GM21515 (cell line): ENCODE results near the gene PXMP4.
A peak's percentile ranks its signal among the peaks of the same experiment; 100 is the strongest.

Experiments used
- ATAC-seq: cut with Tn5 transposase; IDR thresholded peaks from one replicate; pipeline ENCODE4 v1.9.1; 2021; ENCODE audit not compliant: unreplicated experiment

PXMP4 gene

DNA sequence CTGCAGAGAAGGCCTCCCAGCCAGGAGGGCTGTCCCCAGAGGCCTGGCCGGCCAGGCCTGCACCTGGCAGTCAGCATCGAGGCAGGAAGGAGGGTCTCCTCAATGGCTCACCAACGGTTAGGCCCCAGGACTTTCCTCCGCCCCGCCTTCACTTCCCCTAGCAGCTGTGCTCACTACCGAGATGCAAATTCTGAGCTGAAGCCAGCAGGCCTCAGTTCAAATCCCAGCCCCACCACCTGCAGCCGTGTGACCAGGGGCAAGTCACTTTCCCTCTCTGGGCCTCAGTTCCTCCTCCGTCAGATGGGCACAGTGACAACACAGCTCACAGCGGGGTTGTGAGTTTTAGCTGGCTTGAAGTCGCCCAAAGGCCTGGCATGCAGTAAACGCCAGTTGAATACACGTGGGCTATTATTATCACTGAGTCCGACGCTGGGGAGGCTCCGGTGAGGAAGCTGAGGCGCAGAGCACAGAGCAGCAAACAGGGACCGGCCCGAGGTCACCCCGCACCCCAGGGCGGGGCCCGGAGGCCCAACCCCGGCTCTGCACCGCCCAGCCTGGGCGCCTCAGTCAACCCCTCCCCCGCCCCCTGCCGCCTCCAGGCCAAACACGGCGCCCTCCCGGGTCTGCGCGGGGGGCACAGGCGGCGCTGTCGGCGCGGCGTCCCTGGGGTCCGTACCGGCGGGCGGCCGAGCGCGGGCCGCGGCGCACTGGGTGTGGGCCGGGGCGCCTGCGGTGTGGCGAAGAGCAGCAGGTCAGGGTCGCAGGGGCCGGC is 34.6 kb downstream of the PXMP4 start:
- peak; percentile 40 for ATAC-seq

- no peak for ATAC-seq
Observed at GRCh38 chr20:33684533-33685327, 35.4 kb downstream of the PXMP4 start.

DNA sequence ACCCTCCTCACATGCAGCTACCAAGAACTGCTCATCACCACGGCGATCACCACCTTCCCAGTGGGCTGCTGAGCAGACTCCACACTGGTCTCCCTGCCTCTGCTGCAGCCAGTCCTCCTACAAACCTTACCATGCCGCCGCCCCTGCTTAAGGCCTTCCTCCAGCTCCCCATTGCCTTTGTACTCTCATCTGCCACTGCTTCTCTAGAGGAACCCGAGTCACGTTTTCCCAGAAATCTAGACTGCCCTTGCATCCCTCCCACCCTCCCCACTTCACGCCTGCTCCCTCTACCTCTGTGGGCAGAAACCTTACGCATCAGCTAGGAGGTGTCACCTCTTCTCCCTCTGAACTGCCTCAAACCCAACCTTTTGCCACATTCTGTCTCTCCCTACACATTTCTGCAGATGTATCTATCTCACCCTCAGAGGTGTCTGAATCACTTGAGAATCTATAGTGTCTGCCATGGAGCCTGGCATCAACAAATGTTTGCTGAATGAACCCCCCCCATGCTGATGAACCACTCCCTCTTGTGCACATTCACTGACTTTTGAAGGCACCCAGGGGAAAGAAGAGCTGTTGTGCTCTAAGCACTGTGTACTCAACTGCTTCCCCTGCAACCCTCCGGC is 38.3 kb downstream of the PXMP4 start:
- no peak for ATAC-seq

- no peak for ATAC-seq
Observed at GRCh38 chr20:33681288-33681687, 38.8 kb downstream of the PXMP4 start.

- no peak for ATAC-seq
Observed at GRCh38 chr20:33680686-33681085, 39.4 kb downstream of the PXMP4 start.

GRCh38 chr20:33679758-33680485 is 40.2 kb downstream of the PXMP4 start:
- peak; percentile 42 for ATAC-seq

DNA sequence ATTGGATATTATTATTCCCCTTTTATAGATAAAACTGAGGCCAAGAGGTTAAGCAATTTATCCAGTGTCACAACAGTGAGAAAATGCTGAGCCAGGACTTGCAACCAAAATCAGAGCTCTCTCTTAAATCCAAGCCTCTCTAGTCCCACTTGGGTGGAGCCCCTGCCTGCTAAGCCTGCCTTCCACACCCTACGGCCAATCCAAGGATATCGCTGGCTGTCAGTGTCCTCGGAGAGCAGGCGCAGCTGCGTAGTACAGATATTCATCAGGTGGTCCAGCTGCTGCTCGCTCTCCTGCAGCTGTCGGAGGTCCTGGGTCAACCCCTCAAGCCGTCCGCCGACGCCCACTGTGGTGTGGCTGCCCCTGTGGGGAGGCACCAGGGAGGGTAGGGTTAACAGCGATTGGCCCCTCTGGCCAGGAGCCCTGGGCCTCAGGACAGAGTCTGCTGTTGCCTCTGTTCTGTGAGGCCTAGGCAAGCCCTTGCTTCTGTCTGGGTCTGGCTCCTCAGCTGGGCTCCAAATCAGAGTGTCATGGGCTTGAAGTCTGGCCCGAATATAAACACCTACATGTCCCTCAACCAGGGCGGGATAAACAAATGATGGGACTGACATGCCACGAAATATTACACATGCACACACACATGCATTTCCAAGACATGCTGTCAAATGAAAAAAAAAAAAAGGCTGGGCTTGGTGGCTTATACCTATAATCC is 42.0 kb downstream of the PXMP4 start:
- no peak for ATAC-seq

GRCh38 chr20:33676652-33677645 is 43.2 kb downstream of the PXMP4 start:
- no peak for ATAC-seq

GRCh38 chr20:33676121-33676520 is 44.0 kb downstream of the PXMP4 start:
- no peak for ATAC-seq

DNA sequence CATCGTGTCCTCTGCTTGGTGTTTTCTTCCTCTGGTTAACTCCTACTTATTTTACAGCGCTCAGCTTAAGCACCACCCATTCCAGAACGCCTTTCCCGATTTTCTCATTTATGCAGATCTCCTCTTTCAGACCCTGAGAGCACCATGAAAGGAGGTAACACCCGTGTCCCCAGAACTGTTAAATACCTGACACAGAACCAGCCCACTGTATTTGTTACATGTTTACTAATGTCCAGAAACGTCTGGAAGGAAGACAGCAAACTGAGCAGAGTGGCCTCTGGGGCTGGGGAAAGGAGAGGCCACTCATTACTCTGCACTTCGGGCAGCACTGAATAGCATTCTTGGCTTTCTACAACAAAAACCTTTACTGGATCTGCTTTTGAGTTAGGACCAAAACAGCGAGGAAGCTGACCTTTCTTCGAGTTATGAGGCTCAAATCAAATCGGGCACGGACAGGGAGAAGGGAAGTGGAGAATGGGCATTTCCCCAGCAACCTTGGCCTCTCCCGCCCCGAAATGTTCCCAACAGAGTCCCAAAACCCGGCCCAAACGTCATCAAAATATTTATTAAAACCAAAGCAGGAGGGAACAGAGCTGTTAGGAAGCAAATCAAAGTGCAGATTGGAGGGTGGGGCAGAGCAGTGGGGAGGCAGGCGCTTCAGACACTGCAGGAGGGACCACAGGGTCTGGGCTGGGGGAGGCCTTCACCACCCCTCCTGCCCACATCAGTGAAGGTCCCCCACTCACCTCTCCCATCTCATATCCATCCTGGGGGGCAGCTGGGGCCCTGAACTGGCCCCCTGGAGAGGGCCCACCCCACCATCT is 44.8 kb downstream of the PXMP4 start:
- no peak for ATAC-seq

GRCh38 chr20:33674294-33675135 is 45.6 kb downstream of the PXMP4 start, which contains the start of gene NECAB3:
TSS of gene NECAB3 (minus strand) at chr20:33674428. CDS start at chr20:33674352, 76 bp downstream.
- peak; percentile 62 for ATAC-seq

GRCh38 chr20:33673410-33674293 is 46.5 kb downstream of the PXMP4 start:
- ATAC-seq = peak; percentile 16

DNA sequence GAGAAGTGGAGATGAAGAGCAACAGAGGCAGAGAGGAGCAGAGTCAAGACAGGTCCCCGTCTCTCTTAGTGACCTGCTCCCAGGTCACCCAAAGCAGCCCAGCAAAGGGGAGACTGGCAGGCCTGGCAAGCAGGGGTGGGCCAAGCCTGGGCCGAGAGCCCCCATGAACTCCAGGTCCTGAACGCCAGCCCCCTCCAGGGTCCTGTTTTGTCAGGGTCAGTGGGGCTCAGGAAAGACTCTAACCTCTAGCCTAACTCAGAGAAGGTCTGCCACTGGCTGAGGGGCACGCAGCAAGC is 47.0 kb downstream of the PXMP4 start:
- ATAC-seq = no peak

DNA sequence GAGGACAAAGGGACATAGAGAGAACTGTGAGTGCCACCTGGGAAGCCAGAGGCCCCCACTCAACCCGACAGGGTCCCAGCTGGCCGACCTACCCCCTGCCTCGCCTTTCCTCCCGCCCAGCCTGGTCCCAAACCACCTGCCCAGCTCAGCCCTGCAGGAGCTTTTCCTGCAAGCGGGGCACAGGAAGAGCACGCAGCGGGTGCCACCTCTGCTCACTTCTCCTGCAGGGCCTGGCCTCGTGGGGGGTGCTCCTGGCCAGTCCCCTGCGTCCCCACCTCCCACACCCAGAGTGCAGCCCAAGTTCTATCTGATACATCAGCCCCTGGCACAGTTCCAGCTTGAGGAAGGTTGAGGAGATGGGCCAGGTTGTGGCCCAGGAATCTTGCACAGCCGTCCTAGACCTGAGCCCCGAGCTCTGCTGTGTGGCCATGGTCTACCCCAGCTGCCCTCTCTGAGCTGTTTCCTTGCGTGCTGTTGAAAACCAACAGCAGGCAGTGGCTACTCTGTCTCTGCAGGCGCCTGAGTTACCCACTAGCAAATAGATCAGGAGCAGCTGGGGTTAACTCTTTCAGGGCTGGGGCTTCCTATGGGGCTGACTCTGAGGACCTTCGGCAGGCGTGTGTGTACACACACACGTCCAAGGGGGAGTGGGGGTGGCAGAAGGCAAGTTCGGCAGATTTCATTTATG is 47.5 kb downstream of the PXMP4 start:
- ATAC-seq = no peak

DNA sequence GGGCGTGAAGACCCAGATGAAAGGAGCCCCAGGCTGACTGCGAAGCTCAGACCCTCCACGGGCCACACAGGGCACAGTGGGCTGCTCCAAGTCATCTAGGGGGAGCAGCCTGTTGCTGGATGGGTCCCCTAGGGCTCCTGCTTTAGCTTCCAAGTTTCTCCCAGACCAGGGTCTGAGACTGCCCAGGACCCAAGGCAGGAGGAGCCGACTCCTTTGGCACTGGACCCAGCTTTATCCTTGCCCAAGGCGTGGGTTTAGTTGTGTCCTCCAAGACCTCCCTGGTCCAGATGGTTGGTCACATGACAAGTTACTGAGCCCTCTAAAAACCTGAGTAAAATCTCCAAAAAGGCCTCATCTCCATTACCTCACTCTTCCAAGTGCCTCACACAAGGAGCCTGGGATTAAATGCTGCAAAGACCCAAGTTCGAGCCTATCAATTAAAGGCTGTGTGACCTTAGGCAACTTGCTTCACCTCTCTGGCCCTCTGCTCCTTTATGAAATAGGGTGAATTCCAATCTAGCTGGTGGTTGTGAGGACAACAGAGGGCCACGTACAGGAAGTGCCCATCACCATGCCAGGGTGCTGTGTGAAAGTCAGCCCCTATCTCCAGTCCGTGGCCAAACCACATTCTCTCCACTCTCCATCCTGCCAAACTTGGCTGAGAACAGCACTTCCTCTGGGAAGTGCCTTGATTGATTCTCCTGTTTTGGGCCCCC is 48.4 kb downstream of the PXMP4 start:
- no peak for ATAC-seq
